HG03457 (cell line): Measurements from ENCODE around the gene GAS5.
A peak's percentile ranks its signal among the peaks of the same experiment; 100 is the strongest.
"Not testable (repeated sequence)": the region's sequence is repeated elsewhere in the genome, so short reads cannot be mapped to it uniquely, and the experiment has no call there.

Experiments used
- ATAC-seq: cut with Tn5 transposase; IDR thresholded peaks from one replicate; pipeline ENCODE4 v1.9.1; 2021; ENCODE audit warnings: moderate number of reproducible peaks; ENCODE audit not compliant: unreplicated experiment

GAS5 gene

DNA sequence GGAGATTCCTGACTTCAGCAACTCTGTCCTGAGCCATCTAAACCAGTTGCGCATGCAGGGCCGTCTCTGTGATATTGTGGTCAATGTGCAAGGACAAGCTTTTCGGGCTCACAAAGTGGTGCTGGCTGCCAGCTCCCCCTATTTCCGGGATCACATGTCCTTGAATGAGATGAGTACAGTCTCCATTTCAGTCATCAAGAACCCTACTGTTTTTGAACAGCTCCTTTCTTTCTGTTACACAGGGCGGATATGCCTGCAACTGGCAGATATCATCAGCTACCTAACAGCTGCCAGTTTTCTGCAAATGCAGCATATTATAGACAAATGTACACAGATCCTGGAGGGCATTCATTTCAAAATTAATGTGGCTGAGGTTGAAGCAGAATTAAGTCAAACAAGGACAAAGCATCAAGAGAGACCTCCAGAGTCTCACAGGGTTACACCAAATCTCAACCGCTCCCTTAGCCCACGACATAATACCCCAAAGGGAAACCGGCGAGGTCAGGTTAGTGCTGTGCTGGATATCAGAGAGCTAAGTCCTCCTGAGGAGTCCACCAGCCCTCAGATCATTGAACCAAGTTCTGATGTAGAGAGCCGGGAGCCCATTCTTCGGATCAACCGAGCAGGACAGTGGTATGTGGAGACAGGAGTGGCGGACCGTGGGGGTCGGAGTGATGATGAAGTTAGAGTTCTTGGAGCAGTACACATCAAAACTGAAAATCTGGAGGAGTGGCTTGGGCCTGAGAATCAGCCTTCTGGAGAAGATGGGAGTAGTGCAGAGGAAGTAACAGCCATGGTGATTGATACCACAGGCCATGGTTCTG is 2.7 kb upstream of the GAS5 start:
- ATAC-seq: no peak

DNA sequence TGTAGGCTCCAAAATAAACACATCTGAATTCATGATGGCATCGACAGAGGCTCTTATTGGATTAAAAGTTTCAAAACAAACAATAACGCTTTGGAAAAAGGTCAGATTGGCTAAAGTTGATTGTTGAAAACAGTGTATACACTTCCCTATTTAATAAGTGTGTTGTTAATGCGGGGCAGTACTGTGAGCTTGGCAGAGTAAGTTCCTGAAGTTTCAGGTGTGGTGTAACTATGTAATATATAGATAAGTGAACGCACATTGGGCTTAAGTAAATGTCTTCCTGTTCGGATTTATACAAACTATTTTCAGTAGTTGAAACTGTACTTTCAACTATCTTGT is 1.2 kb upstream of the GAS5 start:
- no peak for ATAC-seq

DNA sequence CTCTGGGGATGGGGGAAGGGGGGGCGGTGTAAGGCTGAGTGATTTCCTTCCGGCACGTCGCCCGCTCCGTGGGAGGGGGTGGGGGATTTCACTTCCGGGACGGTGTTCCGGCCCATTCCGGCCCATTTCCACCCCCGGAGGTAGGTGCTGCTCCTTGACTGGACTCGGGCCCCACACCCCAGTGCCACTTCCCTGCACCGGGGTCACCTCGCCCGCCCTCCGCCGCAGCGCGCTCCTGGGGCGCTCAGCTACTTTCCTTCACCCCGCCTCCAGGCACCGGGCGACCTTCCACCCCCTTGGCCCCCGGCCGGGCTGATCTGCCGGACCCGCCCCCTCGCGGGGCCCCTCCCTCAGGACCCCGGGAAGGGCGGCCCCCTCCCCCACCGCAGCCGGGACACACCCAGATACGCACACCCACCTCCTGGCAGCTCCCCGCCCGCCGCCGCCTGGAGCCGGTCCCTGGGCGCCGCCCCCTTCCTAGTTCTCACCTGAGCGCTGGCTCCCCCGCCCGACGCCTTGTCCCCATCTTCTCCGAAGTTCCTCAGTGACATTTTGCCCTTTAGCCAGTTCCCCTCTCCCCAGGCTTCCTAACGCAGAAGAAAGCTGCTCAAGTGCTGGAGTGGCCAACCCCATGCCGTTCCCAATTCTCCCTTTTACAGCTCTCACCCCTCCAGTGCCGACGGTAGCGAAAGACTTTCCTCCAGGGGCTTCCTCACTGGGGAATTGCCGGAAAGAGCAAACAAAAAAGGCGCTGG is 654 bp upstream of the GAS5 start, which contains the start of gene ZBTB37:
Gene ZBTB37, plus strand, starts transcription at position 115 of the 755 bp plus-strand sequence. CDS start 1,846 bp downstream, outside the sequence.
- peak; percentile 43 for ATAC-seq

DNA sequence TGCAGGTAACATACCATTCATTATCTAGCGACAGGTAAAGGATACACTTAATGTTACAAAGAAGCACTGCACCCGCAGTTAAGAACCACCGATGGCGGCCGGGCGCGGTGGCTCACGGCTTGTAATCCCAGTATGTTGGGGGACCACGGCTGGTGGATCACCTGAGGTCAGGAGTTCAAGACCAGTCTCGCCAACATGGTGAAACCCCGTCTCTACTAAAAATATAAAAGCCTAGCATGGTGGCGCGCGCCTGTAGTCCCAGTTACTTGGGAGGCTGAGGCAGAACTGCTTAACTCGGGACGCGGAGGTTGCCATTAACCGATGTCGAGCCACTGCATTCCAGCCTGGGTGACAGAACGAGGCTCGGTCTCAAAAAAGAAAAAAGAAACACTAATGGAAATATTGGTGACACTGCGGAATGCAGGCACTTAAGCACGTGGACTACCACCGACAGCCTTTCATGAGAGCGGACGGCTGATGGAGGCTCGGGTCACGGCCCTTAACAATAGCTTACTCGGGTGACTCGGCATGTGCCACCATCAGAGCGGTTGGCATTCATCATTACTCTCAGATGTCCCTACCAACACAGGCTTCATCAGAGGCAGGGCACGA is 542 bp downstream of the GAS5 start:
- ATAC-seq: peak; percentile 16

DNA sequence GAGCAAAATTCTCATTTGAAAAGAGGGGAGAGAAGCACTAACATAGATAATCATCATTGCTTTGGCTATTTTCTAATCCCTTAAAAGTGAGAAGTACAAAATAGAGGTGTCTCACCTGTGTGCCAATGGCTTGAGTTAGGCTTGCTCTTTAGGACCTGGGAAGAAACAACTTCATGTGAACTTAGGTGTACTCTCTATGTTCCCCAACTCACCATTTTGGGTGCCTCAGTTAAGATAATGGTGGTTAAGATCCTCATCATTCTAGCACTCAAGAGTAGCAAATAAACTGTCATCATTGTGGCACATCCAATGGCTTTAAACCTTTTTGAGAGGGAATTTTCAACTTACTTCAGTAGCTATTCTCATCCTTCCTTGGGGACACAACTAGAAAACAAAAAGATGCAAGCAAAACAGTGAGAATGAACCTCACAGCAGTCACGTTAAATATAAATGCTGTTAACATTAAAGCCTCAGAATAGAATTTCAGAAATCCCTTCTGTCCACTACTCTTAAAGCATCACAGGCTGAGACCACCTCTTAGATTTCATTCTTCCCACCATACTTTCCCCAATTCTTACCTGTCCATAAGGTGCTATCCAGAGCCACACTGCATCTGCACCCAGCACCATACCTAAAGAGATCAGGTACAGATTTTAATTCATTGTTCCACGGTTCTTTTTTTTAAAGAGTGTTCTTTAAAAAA is 1.2 kb downstream of the GAS5 start:
- ATAC-seq: no peak

DNA sequence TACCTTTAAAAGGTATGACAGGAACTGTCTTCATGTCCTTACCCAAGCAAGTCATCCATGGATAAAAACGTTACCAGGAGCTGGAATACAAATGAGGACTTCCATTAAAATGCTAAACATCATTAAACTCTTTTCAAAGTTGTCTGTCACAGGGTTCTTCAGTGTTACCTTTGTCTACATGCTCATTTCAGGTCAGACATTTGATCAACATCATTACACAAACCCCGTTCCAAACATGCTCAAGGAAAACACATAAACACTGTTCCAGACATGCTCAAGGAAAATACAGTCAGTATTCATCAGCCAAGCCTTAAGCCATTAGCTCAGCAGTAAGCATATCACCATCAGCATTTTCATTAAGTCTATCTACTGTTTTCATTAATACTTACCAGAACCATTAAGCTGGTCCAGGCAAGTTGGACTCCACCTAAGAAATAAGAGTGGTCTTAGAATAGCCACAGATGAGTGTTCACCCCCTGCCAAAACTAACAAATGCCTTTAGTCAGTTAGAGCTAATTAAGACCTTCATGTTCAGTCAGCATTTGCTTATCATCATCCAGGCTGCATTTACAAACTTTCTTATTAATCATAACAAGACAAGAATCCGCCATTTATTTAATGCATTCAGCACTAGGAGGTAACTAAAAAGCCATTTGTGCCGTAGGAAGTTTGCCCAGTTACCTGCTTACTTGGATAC is 2.2 kb downstream of the GAS5 start:
- ATAC-seq: no peak

DNA sequence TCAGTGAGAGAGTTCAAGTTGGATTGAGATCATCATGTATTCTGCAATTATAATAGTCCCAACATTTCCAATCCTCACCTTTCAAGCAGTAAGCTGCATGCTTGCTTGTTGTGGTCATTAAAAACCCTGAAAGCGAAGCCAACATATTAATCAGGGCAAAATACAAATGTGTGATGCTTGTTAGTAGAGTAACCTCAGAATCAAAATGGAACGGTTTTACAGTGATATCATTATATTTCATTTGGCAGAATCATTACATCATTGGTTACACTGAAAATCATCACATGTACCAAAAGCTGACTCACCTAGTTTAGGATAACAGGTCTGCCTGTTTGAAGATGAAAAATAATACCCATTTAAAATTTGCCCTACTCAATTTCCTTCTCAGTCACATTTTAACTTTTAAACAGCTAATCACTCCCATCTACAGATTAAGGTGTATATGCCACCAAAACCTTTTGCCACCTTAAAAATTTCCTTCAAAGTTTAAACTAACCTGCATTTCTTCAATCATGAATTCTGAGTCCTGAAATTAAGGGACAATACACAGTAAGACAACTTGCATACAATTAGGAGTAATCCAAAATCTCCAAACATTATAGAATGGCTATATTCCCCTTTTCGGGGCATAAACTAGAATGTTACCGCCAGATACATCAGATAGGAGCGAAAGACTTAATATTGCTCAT is 3.5 kb downstream of the GAS5 start:
- ATAC-seq: no peak

DNA sequence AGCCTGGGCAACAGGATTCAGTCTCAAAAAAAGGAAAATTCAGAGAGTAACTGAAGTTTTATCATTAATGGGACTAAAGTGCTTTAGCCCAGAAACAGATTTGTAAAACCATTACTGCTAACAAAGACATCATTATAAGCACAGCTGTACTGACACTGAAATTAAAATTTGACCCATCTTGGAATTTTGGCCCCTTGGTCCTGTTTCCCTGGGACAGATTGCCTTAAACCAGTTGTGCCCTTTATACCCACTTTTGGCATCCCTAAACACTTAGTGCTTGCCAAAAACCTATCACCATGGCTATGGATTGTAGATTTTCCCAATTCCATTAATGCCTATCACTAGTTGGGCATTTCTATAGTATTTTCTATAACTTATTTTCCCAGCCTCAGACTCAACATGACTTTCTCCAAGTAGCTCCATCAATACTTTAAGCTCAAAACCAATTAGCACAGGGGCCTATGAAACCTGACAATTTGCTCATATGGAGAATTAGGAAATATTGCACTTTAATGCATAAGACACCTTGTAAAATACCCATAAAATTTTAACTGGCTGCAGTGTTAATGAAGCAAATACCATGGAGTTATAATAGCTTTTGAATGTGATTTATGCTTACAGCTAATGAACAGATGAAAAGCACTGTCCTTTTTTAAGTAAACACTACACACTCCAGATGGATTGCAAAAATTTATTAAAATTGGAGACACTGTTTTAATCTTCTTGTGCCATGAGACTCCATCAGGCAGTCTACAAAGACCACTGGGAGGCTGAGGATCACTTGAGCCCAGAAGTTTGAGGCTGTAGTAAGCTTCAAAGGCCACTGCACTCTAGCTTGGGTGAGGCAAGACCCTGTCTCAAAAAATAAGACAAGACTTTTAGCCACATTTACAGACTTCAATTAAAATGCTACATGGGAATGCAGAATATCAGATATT is 4.3 kb downstream of the GAS5 start:
- no peak for ATAC-seq

DNA sequence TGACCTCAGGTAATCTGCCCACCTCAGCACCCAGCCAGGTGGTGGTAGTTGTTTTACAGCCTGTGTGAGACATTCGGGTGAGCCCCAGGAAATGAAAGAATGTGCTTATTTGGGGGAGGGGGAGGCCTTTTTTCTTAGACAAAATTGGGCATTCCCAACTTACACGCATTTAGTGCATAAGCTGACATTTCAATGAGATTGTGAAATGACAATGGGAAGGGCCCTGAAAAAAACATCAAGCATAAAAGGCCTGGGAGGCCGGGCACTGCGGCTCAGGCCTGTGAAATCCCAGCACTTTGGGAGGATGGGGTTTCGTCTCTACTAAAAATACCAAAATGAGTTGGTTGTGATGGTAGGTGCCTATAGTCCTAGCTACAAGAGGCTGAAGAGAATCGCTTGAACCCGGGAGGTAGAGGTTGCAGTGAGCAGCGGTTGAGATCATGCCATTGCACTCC is 5.0 kb downstream of the GAS5 start:
- ATAC-seq: no peak

DNA sequence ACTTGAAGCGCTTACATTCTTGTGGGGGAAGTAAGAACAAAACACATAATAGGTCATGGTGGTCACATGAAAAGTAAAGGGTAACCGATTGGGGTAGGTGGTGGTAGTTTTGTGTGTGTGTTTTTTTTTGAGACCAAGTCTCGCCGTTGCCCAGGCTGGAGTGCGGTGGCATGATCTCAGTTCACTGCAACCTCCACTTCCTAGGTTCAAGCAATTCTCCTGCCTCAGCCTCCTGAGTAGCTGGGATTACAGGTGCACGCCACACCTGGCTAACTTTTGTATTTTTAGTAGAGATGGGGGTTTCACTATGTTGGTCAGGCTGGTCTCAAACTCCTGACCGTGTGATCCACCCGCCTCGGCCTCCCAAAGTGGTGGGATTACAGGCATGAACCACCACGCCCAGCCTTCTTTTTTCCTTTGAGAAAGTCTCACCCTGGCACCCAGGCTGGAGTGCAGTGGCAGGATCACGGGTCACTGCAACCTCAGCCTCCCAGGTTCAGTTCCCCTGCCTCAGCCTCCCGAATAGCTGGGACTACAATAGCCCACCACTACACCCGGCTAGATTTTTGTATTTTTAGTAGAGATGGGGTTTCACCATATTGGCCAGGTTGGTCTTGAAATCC is 5.5 kb downstream of the GAS5 start:
- ATAC-seq: not testable (repeated sequence)

DNA sequence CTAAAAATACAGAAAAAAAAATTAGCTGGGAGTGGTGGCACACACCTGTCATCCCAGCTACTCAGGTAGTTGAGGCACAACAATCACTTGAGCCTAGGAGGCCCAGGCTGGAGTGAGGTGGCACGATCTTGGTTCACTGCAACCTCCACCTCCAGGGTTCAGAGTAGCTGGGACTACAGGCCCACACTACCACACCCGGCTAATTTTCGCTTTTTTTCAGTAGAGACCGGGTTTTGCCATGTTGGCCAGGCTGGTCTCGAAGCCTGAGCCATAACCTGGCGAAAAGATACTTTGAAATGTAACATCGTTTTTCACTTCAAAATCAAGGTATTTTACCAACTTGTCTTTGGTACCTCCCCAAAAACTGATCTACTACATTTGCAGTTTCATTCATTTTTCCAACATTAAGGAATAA is 6.1 kb downstream of the GAS5 start:
- ATAC-seq: no peak

DNA sequence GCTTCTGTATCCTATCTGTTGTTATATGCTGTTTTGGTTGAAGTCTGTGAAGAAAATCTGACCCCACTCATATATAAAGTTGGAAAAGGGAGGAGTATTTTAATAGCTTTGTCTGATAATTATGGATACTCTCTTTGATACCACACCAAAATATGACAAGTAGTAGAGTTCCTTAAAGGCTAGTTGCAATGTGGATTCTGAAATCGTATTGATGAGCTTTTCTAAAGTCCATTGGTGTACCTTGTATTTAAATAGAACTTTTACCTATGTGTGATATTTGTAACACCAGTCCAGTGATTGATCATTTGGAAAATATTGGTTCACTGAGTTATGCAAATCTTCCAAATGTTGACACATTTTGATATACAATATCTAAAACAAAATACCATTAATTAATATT is 7.7 kb downstream of the GAS5 start:
- ATAC-seq: no peak

DNA sequence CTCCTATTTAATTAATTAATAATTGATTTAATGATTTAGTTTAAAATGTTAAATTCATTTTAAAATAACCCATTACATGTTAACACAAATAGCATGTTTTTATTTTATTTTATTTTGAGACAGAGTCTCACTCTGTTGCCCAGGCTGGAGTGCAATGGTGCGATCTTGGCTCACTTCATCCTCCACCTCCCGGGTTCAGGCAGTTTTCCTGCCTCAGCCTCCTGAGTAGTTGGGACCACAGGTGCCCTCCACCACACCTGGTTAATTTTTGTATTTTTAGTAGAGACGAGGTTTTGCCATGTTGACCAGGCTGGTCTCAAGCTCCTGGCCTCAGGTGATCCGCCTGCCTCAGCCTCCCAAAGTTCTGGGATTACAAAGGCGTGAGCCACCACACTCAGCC is 8.2 kb downstream of the GAS5 start:
- not testable (repeated sequence) for ATAC-seq

DNA sequence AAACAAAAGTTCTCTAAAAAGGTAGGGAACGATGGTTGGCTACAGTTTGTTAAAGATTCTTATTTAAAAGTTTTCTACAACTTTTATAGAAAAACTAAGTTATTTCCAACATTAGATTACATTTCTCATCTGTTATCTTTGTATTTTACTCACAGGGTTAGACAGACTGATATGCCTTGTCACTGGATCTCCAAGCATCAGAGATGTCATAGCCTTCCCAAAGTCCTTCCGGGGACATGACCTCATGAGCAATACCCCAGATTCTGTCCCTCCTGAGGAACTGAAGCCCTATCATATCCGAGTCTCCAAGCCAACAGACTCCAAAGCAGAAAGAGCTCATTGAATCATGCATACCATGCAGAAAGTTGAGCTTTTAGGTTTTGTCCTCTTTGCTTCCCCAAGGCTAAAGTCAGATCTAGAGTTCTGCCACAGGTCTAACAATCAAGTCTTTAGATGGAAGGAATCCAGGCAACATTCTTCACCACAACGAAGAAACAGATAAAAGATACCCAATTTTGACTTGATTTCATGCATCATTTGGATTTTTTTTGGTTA is 10.3 kb downstream of the GAS5 start:
- no peak for ATAC-seq

DNA sequence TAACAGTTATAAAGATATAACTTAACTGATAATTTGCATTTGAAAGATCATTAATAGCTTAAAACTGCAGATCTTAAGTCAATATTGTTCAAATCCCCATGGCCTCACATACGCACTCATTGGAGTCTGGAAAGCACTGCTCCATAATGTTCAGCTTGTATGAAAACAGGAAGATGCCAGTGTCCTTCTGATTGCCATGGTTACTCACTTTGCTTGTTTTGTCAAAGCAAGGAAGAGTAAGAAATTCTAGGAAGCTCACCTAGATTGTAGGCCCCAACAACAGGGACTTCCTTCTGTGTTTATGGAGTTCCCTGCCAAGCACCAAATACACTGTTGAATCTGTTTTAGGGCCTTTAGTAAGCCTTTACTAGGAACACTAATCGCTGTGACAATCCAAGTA is 10.9 kb downstream of the GAS5 start:
- ATAC-seq: no peak

DNA sequence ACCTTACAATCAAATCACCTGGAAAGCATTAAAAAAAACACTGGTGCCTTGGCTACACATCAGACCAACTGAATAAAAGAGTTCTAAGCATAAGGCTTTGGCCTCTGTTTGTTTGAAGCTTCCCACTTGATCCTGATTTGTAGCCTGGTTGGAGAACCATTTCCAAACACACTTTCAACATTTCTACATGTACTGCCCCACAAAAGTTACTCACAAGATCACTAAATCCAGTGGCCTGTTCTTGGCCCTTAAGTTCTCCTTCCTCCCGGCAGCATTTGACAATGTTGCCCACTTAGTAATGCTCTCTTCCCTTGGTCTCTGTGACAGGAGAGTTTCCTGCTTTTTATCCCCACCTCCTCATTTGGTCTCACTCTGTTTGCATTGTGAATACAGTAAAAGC is 11.8 kb downstream of the GAS5 start:
- no peak for ATAC-seq

DNA sequence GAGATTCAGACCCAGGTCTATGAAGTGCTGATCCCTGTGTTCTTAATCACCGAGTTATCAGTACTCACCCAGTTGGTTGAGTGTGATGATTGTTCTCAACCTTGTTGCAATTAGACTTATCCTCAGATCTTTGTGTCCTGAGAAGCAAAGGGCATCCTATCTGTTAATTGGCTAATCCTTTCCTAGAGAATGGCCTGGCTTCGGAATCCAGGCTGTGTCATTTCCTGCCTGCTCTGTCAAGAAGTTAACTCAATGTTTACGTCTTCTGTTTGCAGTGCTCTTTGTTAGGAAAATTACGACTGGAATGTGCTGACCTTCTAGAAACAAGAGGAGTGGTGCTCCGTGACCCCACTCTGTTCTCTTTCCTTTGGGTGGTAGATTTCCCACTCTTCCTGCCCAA is 14.7 kb downstream of the GAS5 start:
- ATAC-seq: no peak

DNA sequence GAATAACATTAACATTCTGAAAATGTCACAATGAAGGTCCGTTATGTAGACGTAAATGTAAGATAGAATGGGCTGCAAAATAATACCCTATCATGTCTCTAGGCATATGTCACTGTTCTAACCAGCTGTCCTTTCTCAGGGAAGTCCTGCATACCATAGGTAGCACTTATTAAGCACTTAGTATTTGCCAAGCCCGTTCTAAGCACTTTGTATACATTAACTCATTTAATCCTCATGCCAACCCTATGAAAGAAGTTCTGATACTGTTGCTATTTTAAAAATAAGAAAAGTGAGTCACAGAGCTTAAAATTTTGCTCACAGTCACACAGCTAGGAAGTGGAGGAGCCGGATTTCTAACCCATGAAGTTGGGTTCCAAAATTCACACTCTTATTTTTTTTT is 15.7 kb downstream of the GAS5 start:
- ATAC-seq: no peak
